Spleen (tissue), 11 donors: ENCODE results near the gene JOSD1. TPM values are rescaled to one million over a fixed set of nuclear protein-coding genes. Genes with fewer than 3 reads are reported as not detected.

Source experiments
- DNase-seq: peaks from one replicate; pipeline ENCODE4 v3.0.0-alpha.2; 2020
- H3K27ac ChIP-seq, 8 donors: fragments of 200-600 bp; sonication (generic) in 7 of 8; 1 replicate in 4 of 8; 2 replicates in 4 of 8; pipeline versions ENCODE4 v1.5.0 to v1.8.0; 2016 to 2021; ENCODE audit warnings: inconsistent platforms in 4 of 8, mild to moderate bottlenecking in 4 of 8, moderate library complexity in 1 of 8
- H3K27me3 ChIP-seq, 7 donors: fragments of 200-600 bp; sonication (generic) in 6 of 7; replicated peaks in 1 of 7; 1 replicate in 4 of 7; 2 replicates in 3 of 7; pipeline versions ENCODE4 v1.5.0 to v1.8.0; 2016 to 2021; ENCODE audit warnings: inconsistent platforms in 3 of 7, mild to moderate bottlenecking in 1 of 7
- H3K36me3 ChIP-seq, 6 donors: fragments of 200-600 bp; sonication (generic) in 5 of 6; 1 replicate in 4 of 6; 2 replicates in 2 of 6; pipeline versions ENCODE4 v1.5.0 to v1.8.0; 2016 to 2021; ENCODE audit warnings: inconsistent platforms in 2 of 6
- H3K4me1 ChIP-seq, 6 donors: fragments of 200-600 bp; sonication (generic) in 5 of 6; 1 replicate in 3 of 6; 2 replicates in 3 of 6; pipeline versions ENCODE4 v1.5.0 to v1.8.0; 2016 to 2021; ENCODE audit warnings: inconsistent platforms in 3 of 6
- H3K4me3 ChIP-seq, 8 donors: fragments of 200-600 bp; sonication (generic) in 7 of 8; 1 replicate in 4 of 8; 2 replicates in 4 of 8; pipeline versions ENCODE4 v1.5.0 to v1.8.0; 2016 to 2021; ENCODE audit warnings: inconsistent platforms in 4 of 8, mild to moderate bottlenecking in 4 of 8, moderate library complexity in 2 of 8
- H3K9me3 ChIP-seq, 8 donors: fragments of 200-600 bp; sonication (generic) in 7 of 8; 1 replicate in 4 of 8; 2 replicates in 4 of 8; pipeline versions ENCODE4 v1.5.0 to v1.8.0; 2016 to 2021; ENCODE audit warnings: inconsistent platforms in 4 of 8
- CTCF ChIP-seq, 11 experiments: fragments of 200-600 bp in 7 of 11; fragments of 450-650 bp in 4 of 11; sonication (generic) in 4 of 11; IDR thresholded peaks in 8 of 11; conservative IDR thresholded peaks in 3 of 11; 1 replicate in 7 of 11; 2 replicates in 4 of 11; pipeline versions ENCODE4 v1.4.0 to v1.8.0; 2016 to 2021; ENCODE audit warnings: antibody characterized with exemption in 11 of 11, inconsistent platforms in 4 of 11, mild to moderate bottlenecking in 1 of 11
- POLR2A ChIP-seq, 3 donors: fragments of 450-650 bp; IDR thresholded peaks; one replicate each; pipeline ENCODE4 v1.5.1; 2017; ENCODE audit warnings: antibody characterized with exemption in 3 of 3, mild to moderate bottlenecking in 1 of 3
- POLR2AphosphoS5 ChIP-seq, 3 donors: sonication (generic); formaldehyde crosslinking; IDR thresholded peaks; one replicate each; pipeline ENCODE4 v1.5.1; 2017; ENCODE audit warnings: antibody characterized with exemption in 3 of 3
- WGBS, 5 donors: extraction: QIAGEN DNeasy Blood & Tissue Kit in 3 of 5; methylation state at CpG; one replicate each; pipeline versions ENCODE4 v1.1.5 to v1.1.7; 2013 to 2018; 5-methylcytosine and 5-hydroxymethylcytosine counted together
- intact Hi-C: fragments of 100-400 bp; cut with DNase I; formaldehyde crosslinking; loops from one replicate; pipeline ENCODE4 v1.15.0; 2023; ENCODE audit warnings: low total_unique reads
- polyA plus RNA-seq, 3 donors: library from polyadenylated mRNA; stranded (reverse); fragments of 200-250 nt; gene quantifications; one replicate each; pipeline ENCODE4 v1.2.1, GENCODE V29; 2013
- total RNA-seq, 7 donors: library from RNA; depleted of rRNA in 3 of 7; stranded (reverse); fragments of >200 nt in 3 of 7; fragmentation: NEBNext Ultra II Directional in 4 of 7; extraction: Animal tissue kit (Norgen Biotek cat#: 25700) in 4 of 7; gene quantifications; one replicate each; pipeline versions ENCODE4 v1.1.0 to v1.2.1, GENCODE V29; 2016 to 2021
- donor health status: healthy with polysubstance abuse.
- donor health status: DM: no; HTN: no; CAD: no; lungs with moderate emphysema.
- donor health status: DM: no; HTN: no; CAD: no.
- donor health status: Bipolar disorder and iron deficiency.
- donor health status: healthy.
- donor health status: DM: no; HTN: no; CAD: no.
- donor health status: DM: yes; HTN: yes; CAD: no.

Gene JOSD1
- total and polyA plus RNA-seq, 10 donors, result 10.1 to 54.2 (median 33.2) TPM

- Histone ChIP-seq H3K9me3 (no peaks in the 10 kb centered on the region), H3K4me3 (no peak overlapping the region), H3K36me3 (peaks cover 5 to 86% (median 70%) of the 10 kb centered on the region in 6 donors), H3K27me3 (no peaks in the 10 kb centered on the region), H3K27ac (peak overlapping the region in 5 of 8 donors; percentile 18 to 80 (median 48)), H3K4me1 (peaks cover 24 to 59% (median 42%) of the 10 kb centered on the region in 6 donors)
- intact Hi-C loops, result no loop called here
- WGBS, 5 donors, result 45 to 69% (median 63%) methylated on average over 6 of the region's 6 CpGs
- no peak for DNase-seq
- TF ChIP-seq POLR2A (IDR thresholded peaks at IDR 0.05) (no peak), CTCF (IDR thresholded peaks at IDR 0.05 in 8 of 11, conservative IDR thresholded peaks at IDR 0.05 in 3 of 11) (peak; percentile 26 to 78 (median 62)), POLR2AphosphoS5 (IDR thresholded peaks at IDR 0.05) (peak in 2 of 3 donors; percentile 34 to 56)
These were observed 17.7 kb upstream of the JOSD1 start for GRCh38 chr22:38718414-38718813.

- DNase-seq, result no peak
- Histone ChIP-seq H3K4me3 (no peak overlapping the region), H3K4me1 (peaks cover 25 to 70% (median 53%) of the 10 kb centered on the region in 6 donors), H3K27me3 (no peaks in the 10 kb centered on the region), H3K36me3 (peaks cover 5 to 85% (median 59%) of the 10 kb centered on the region in 6 donors), H3K9me3 (no peaks in the 10 kb centered on the region), H3K27ac (peak overlapping the region in 3 of 8 donors; percentile 4 to 80 (median 76))
- WGBS, 5 donors, result 88 to 95% (median 94%) methylated on average over 6 of the region's 6 CpGs
- no peak for TF ChIP-seq CTCF (IDR thresholded peaks at IDR 0.05 in 8 of 11, conservative IDR thresholded peaks at IDR 0.05 in 3 of 11)
- no peak for TF ChIP-seq POLR2A (IDR thresholded peaks at IDR 0.05)
- no peak for TF ChIP-seq POLR2AphosphoS5 (IDR thresholded peaks at IDR 0.05)
- intact Hi-C loops, result no loop called here
These were observed 16.5 kb upstream of the JOSD1 start for GRCh38 chr22:38717244-38717643.

- Histone ChIP-seq H3K36me3 (peaks cover 5 to 85% (median 57%) of the 10 kb centered on the region in 6 donors), H3K27ac (peak overlapping the region in 3 of 8 donors; percentile 4 to 80 (median 76)), H3K4me3 (peak overlapping the region in 1 of 8 donors; percentile 5), H3K4me1 (peaks cover 25 to 75% (median 56%) of the 10 kb centered on the region in 6 donors), H3K9me3 (no peaks in the 10 kb centered on the region), H3K27me3 (no peaks in the 10 kb centered on the region)
- TF ChIP-seq POLR2AphosphoS5 (IDR thresholded peaks at IDR 0.05) (no peak), CTCF (IDR thresholded peaks at IDR 0.05 in 8 of 11, conservative IDR thresholded peaks at IDR 0.05 in 3 of 11) (no peak), POLR2A (IDR thresholded peaks at IDR 0.05) (no peak)
- DNase-seq, result no peak
- 86 to 98% (median 91%) methylated on average over 8 to 9 of the region's 9 CpGs for WGBS, 5 donors
- intact Hi-C loops, result no loop called here
These were observed 16.1 kb upstream of the JOSD1 start for GRCh38 chr22:38716826-38717225.

- H3K9me3 ChIP-seq, result no peaks in the 10 kb centered on the region
- TF ChIP-seq CTCF (IDR thresholded peaks at IDR 0.05 in 8 of 11, conservative IDR thresholded peaks at IDR 0.05 in 3 of 11) (no peak), POLR2AphosphoS5 (IDR thresholded peaks at IDR 0.05) (peak in 1 of 3 donors; percentile 35), POLR2A (IDR thresholded peaks at IDR 0.05) (no peak)
- peaks cover 5 to 85% (median 54%) of the 10 kb centered on the region in 6 donors for H3K36me3 ChIP-seq
- peak overlapping the region in 5 of 8 donors; percentile 73 to 80 (median 74) for H3K27ac ChIP-seq
- H3K27me3 ChIP-seq, result no peaks in the 10 kb centered on the region
- no peak for DNase-seq
- peaks cover 25 to 80% (median 58%) of the 10 kb centered on the region in 6 donors for H3K4me1 ChIP-seq
- intact Hi-C loops, result no loop called here
- H3K4me3 ChIP-seq, result peak overlapping the region in 1 of 8 donors; percentile 5
- WGBS, 5 donors, result 83 to 93% (median 90%) methylated on average over 10 of the region's 10 CpGs
These were observed 15.5 kb upstream of the JOSD1 start for GRCh38 chr22:38716271-38716670.
